ENCODE data around the gene FOXL3.

DNA sequence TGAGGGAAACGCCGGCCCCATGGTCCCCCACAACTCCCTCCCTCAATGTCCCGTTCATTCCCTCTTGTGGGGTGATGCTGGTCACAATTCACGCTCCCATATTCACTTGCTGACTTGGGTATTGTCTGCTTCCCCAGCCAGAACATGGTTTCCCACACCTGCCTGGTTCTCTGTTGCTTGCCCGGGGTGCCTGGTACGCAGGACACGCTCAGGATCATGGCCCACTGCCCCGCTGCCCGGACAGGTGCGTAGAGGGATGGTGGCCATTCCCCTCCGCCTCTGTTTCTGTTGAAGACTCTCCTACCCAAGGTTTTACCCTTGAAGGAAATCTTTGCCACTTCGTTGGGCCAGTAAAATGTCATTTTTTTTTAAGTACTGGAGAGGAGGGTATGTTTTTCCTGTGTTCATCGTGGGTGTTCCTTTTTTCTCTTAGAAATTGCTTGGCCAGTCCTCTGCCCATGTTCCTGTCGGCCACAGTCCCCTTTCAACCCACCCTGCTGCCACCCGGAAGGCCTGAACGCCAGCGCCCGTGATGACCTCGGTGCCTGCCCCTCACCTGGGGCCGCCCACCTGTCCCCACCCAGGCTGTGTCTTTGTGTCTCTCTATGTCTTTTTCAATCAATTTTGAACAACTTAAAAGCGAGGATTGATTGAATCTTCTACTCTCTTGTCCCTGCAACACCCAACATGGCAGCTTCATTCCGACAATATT lies 38.2 kb downstream of the FOXL3 start:
- TF ChIP-seq CTCF (IDR thresholded peaks at IDR 0.05) (no peak), EZH2 (IDR thresholded peaks at IDR 0.05; ENCODE audit: borderline replicate concordance, insufficient read depth, low read depth, low read length, poor library complexity, severe bottlenecking) (no peak)
